Neutrophil (primary cell): ENCODE data around the gene SLC16A7.

Experiments used
- H3K27ac ChIP-seq: fragments of 200-600 bp; sonication (generic); 2 replicates; pipeline ENCODE4 v1.5.1; 2016; ENCODE audit warnings: mild to moderate bottlenecking, moderate library complexity
- H3K27me3 ChIP-seq: fragments of 200-600 bp; sonication (generic); 2 replicates; pipeline ENCODE4 v1.6.0; 2016; ENCODE audit warnings: mild to moderate bottlenecking
- H3K36me3 ChIP-seq: fragments of 200-600 bp; sonication (generic); 2 replicates; pipeline ENCODE4 v1.5.1; 2017
- H3K4me1 ChIP-seq, 2 experiments: fragments of 200-600 bp in 1 of 2; sonication (generic) in 1 of 2; 1 replicate in 1 of 2; 2 replicates in 1 of 2; pipeline versions ENCODE4 v1.5.1 to v1.6.1; 2013 to 2016; ENCODE audit warnings: low read depth in 1 of 2, low read length in 1 of 2, mild to moderate bottlenecking in 1 of 2, moderate library complexity in 1 of 2; ENCODE audit not compliant: control insufficient read depth in 1 of 2, insufficient read depth in 1 of 2
- H3K4me3 ChIP-seq, 2 experiments: fragments of 200-600 bp in 1 of 2; sonication (generic) in 1 of 2; 1 replicate in 1 of 2; 2 replicates in 1 of 2; pipeline ENCODE4 v1.5.1; 2013 to 2016; ENCODE audit warnings: low read depth in 1 of 2, low read length in 1 of 2, mild to moderate bottlenecking in 1 of 2, moderate library complexity in 1 of 2
- H3K9me3 ChIP-seq: fragments of 200-600 bp; sonication (generic); 2 replicates; pipeline ENCODE4 v1.5.1; 2016
- TF ChIP-seq, protein P1 (sequence below): fragments of 200-600 bp; sonication (generic); IDR thresholded peaks from 2 replicates; pipeline ENCODE4 v1.5.1; 2016; ENCODE audit warnings: antibody characterized with exemption

The SLC16A7 gene

GRCh38 chr12:59808317-59808910 lies 212.6 kb downstream of the SLC16A7 start:
- Histone ChIP-seq H3K4me1 (no peaks in the 10 kb centered on the region), H3K9me3 (no peaks in the 10 kb centered on the region), H3K27me3 (no peaks in the 10 kb centered on the region), H3K36me3 (no peaks in the 10 kb centered on the region), H3K4me3 (no peak overlapping the region), H3K27ac (no peak overlapping the region)
- TF ChIP-seq, protein P1, sequence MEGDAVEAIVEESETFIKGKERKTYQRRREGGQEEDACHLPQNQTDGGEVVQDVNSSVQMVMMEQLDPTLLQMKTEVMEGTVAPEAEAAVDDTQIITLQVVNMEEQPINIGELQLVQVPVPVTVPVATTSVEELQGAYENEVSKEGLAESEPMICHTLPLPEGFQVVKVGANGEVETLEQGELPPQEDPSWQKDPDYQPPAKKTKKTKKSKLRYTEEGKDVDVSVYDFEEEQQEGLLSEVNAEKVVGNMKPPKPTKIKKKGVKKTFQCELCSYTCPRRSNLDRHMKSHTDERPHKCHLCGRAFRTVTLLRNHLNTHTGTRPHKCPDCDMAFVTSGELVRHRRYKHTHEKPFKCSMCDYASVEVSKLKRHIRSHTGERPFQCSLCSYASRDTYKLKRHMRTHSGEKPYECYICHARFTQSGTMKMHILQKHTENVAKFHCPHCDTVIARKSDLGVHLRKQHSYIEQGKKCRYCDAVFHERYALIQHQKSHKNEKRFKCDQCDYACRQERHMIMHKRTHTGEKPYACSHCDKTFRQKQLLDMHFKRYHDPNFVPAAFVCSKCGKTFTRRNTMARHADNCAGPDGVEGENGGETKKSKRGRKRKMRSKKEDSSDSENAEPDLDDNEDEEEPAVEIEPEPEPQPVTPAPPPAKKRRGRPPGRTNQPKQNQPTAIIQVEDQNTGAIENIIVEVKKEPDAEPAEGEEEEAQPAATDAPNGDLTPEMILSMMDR = no peak

DNA sequence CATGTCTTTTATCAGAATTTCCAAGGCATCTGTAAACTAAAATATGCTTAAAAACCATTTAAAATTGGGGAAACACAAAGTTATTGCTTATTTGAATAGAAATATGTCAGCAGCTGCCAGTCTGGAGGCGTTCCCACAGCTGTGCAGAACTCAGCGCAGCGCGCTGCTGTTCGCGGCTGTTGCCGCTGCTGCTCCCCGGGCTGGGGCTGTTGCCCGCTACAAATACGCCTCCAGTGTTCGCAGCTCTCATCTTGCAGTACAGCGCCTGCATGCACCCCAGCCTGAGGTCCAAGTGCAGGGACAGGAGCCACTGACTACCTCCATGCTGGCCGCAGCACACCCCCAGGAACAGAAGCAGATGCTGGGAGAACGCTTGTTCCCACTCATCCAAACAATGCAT lies 216.2 kb downstream of the SLC16A7 start:
- Histone ChIP-seq H3K27me3 (no peaks in the 10 kb centered on the region), H3K4me1 (no peaks in the 10 kb centered on the region), H3K9me3 (no peaks in the 10 kb centered on the region), H3K36me3 (no peaks in the 10 kb centered on the region), H3K27ac (no peak overlapping the region), H3K4me3 (no peak overlapping the region)
- TF ChIP-seq, protein P1 = no peak

- no peaks in the 10 kb centered on the region for H3K4me1 ChIP-seq
- no peaks in the 10 kb centered on the region for H3K36me3 ChIP-seq
- no peaks in the 10 kb centered on the region for H3K9me3 ChIP-seq
- H3K4me3 ChIP-seq = no peak overlapping the region
- no peaks in the 10 kb centered on the region for H3K27me3 ChIP-seq
- H3K27ac ChIP-seq = no peak overlapping the region
- TF ChIP-seq, protein P1 = no peak
Observed at GRCh38 chr12:59812716-59813115, 216.9 kb downstream of the SLC16A7 start.

GRCh38 chr12:59820594-59821011 lies 224.8 kb downstream of the SLC16A7 start:
- H3K9me3 ChIP-seq = no peaks in the 10 kb centered on the region
- no peaks in the 10 kb centered on the region for H3K4me1 ChIP-seq
- TF ChIP-seq, protein P1 = no peak
- no peak overlapping the region for H3K27ac ChIP-seq
- H3K36me3 ChIP-seq = no peaks in the 10 kb centered on the region
- no peak overlapping the region for H3K4me3 ChIP-seq
- H3K27me3 ChIP-seq = no peaks in the 10 kb centered on the region

DNA sequence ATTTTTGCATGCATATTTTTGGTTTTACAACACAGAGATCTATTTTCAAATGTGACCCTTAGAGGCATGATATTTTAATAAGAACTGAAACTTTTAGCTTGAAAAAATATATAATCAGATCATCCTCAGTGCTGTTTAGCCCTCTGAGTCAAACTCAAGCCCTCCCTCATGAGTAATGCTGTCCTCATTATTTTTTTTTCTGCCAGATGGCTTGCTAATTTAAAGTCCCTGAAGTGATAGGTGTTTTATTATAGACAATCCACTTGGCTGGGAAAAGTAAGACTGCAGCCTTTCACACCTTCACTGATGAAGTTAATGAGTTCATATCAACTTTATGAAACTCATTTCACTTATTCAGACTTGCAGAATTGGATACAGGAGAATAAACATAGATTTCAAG lies 227.7 kb downstream of the SLC16A7 start:
- no peak overlapping the region for H3K4me3 ChIP-seq
- no peaks in the 10 kb centered on the region for H3K27me3 ChIP-seq
- TF ChIP-seq, protein P1 = no peak
- no peaks in the 10 kb centered on the region for H3K4me1 ChIP-seq
- no peaks in the 10 kb centered on the region for H3K9me3 ChIP-seq
- no peak overlapping the region for H3K27ac ChIP-seq
- no peaks in the 10 kb centered on the region for H3K36me3 ChIP-seq
